IMR-90 (cell line): Measurements from ENCODE around the gene ARGLU1. TPM values are rescaled to one million over a fixed set of nuclear protein-coding genes. Genes with fewer than 3 reads are reported as not detected.
"Not testable (repeated sequence)": the region's sequence is repeated elsewhere in the genome, so short reads cannot be mapped to it uniquely, and the experiment has no call there.

Experiments
- ATAC-seq: fragments of 200-7000 bp; cut with Tn5 transposase; 2 replicates; pipeline ENCODE4 v1.9.1; 2020; ENCODE audit warnings: low read depth, mild to moderate bottlenecking, moderate library complexity
- BruUV-seq: library from RNA; stranded (reverse); fragments of 400-500 nt; replicated peaks from 2 replicates; lab custom pipeline; 2021; lab: Mats Ljungman, UMichigan
- CTCF ChIA-PET: fragments of 300-600 bp; formaldehyde crosslinking; extraction: SDS; loops from one replicate; lab custom pipeline; 2021; ENCODE audit warnings: antibody characterized with exemption; lab: Yijun Ruan, JAX
- POLR2A ChIA-PET: fragments of 300-600 bp; sonication (Branson Sonifier 250); formaldehyde crosslinking; loops from one replicate; lab custom pipeline; 2022; ENCODE audit warnings: antibody characterized with exemption; ENCODE audit not compliant: unreplicated experiment; lab: Charles Lee
- DNase-seq: peaks from one replicate; pipeline ENCODE4 v3.0.0; 2013
- H2AFZ ChIP-seq: replicated peaks from 2 replicates; pipeline ENCODE3; 2013; ENCODE audit warnings: low read length, mild to moderate bottlenecking; ENCODE audit not compliant: poor library complexity
- H2AK5ac ChIP-seq: 2 replicates; pipeline ENCODE4 v1.6.1; 2013; ENCODE audit warnings: low read depth, low read length, inconsistent platforms
- H2AK9ac ChIP-seq: replicated peaks from 2 replicates; pipeline ENCODE3; 2013; ENCODE audit warnings: mild to moderate bottlenecking, low read depth, low read length, moderate library complexity; ENCODE audit not compliant: poor library complexity
- H2BK120ac ChIP-seq: 2 replicates; pipeline ENCODE4 v1.6.1; 2013; ENCODE audit warnings: low read depth, low read length, inconsistent platforms
- H2BK15ac ChIP-seq: 3 replicates; pipeline ENCODE4 v1.6.1; 2013; ENCODE audit warnings: low read depth, low read length, inconsistent platforms
- H2BK20ac ChIP-seq: 2 replicates; pipeline ENCODE4 v1.6.1; 2013; ENCODE audit warnings: low read depth, mild to moderate bottlenecking, inconsistent platforms, low read length, moderate library complexity
- H2BK5ac ChIP-seq: 2 replicates; pipeline ENCODE4 v1.6.1; 2013; ENCODE audit warnings: mild to moderate bottlenecking, low read depth, low read length, inconsistent platforms; ENCODE audit not compliant: poor library complexity, severe bottlenecking
- H3K14ac ChIP-seq: replicated peaks from 2 replicates; pipeline ENCODE4 v1.6.1; 2013; ENCODE audit warnings: low read depth, low read length, inconsistent platforms
- H3K18ac ChIP-seq: 2 replicates; pipeline ENCODE4 v1.6.1; 2013; ENCODE audit warnings: low read depth, low read length, control low read depth
- H3K23ac ChIP-seq: 2 replicates; pipeline ENCODE4 v1.6.1; 2013; ENCODE audit warnings: low read depth, low read length, inconsistent platforms
- H3K27ac ChIP-seq: 2 replicates; pipeline ENCODE4 v1.5.1; 2013; ENCODE audit warnings: mild to moderate bottlenecking, control low read depth, low read length; ENCODE audit not compliant: insufficient read depth
- H3K27me3 ChIP-seq: 2 replicates; pipeline ENCODE4 v1.6.1; 2013; ENCODE audit warnings: low read length; ENCODE audit not compliant: control insufficient read depth, insufficient read depth
- H3K36me3 ChIP-seq: 2 replicates; pipeline ENCODE4 v1.6.1; 2013; ENCODE audit warnings: low read length, mixed read lengths; ENCODE audit not compliant: control insufficient read depth, insufficient read depth
- H3K4ac ChIP-seq: 2 replicates; pipeline ENCODE4 v1.6.1; 2013; ENCODE audit warnings: low read depth, low read length, inconsistent platforms
- H3K4me1 ChIP-seq: 2 replicates; pipeline ENCODE4 v1.6.1; 2013; ENCODE audit warnings: low read length, mixed read lengths; ENCODE audit not compliant: control insufficient read depth, insufficient read depth
- H3K4me2 ChIP-seq: 2 replicates; pipeline ENCODE4 v1.6.1; 2013; ENCODE audit warnings: low read depth, mild to moderate bottlenecking, control low read depth, low read length, moderate library complexity
- H3K4me3 ChIP-seq: 2 replicates; pipeline ENCODE4 v1.5.1; 2013; ENCODE audit warnings: low read depth, mild to moderate bottlenecking, control low read depth, low read length, moderate library complexity; ENCODE audit not compliant: insufficient read depth
- H3K56ac ChIP-seq: 2 replicates; pipeline ENCODE4 v1.6.1; 2013; ENCODE audit warnings: low read length, inconsistent platforms; ENCODE audit not compliant: insufficient read depth; ENCODE audit errors: extremely low read depth
- H3K79me1 ChIP-seq, 2 experiments: 2 replicates each; pipeline ENCODE4 v1.6.1; 2013; ENCODE audit warnings: low read length in 2 of 2, inconsistent platforms in 1 of 2, low read depth in 1 of 2
- H3K9ac ChIP-seq: 2 replicates; pipeline ENCODE4 v1.6.1; 2013; ENCODE audit warnings: low read depth, low read length, control low read depth
- H3K9me1 ChIP-seq: 2 replicates; pipeline ENCODE4 v1.6.1; 2013; ENCODE audit warnings: low read length, inconsistent platforms; ENCODE audit not compliant: insufficient read depth
- H3K9me3 ChIP-seq: 2 replicates; pipeline ENCODE4 v1.6.1; 2013; ENCODE audit warnings: low read length; ENCODE audit not compliant: control insufficient read depth, insufficient read depth
- H4K20me1 ChIP-seq: 2 replicates; pipeline ENCODE4 v1.6.1; 2013; ENCODE audit warnings: low read length, inconsistent platforms; ENCODE audit not compliant: insufficient read depth
- H4K5ac ChIP-seq: 2 replicates; pipeline ENCODE4 v1.6.1; 2013; ENCODE audit warnings: mild to moderate bottlenecking, low read depth, low read length, control low read depth
- H4K8ac ChIP-seq, 2 experiments: 2 replicates each; pipeline ENCODE4 v1.6.1; 2013; ENCODE audit warnings: low read depth in 2 of 2, low read length in 2 of 2, control low read depth in 1 of 2, inconsistent platforms in 1 of 2
- H4K91ac ChIP-seq: 2 replicates; pipeline ENCODE4 v1.6.1; 2013; ENCODE audit warnings: low read depth, low read length, inconsistent platforms; ENCODE audit not compliant: insufficient read depth
- WGBS, 2 experiments: methylation state at CpG; one replicate each; pipeline versions ENCODE4 v1.1.5 to v1.1.7; 2013; ENCODE audit warnings: missing lambda C conversion rate in 2 of 2; ENCODE audit not compliant: insufficient read length in 1 of 2; ENCODE audit errors: extremely low coverage in 2 of 2; 5-methylcytosine and 5-hydroxymethylcytosine counted together
- dilution Hi-C: fragments of 300-500 bp; cut with HindIII; formaldehyde crosslinking; loops from one replicate; pipeline ENCODE4 v1.14.3; 2018; ENCODE audit warnings: low sequenced_read_pairs; ENCODE audit not compliant: unreplicated experiment
- in situ Hi-C: fragments of 300-500 bp; cut with MboI; formaldehyde crosslinking; loops from 3 replicates; pipeline ENCODE4 v1.14.3; 2019; ENCODE audit warnings: low sequenced_read_pairs, inconsistent platforms, mixed read lengths
- intact Hi-C: fragments of 100-400 bp; cut with micrococcal nuclease; formaldehyde crosslinking; loops from 2 replicates; pipeline ENCODE4 v1.10.0; 2022
- polyA plus RNA-seq, 3 experiments: library from polyadenylated mRNA; depleted of rRNA; stranded (reverse); fragments of >200 nt; gene quantifications; 2 replicates each; pipeline ENCODE4 v1.2.3, GENCODE V29; 2012; ENCODE audit warnings: low replicate concordance in 1 of 3
- total RNA-seq: library from RNA; depleted of rRNA; stranded (reverse); fragments of >200 nt; gene quantifications from 2 replicates; pipeline ENCODE4 v1.2.3, GENCODE V29; 2012

The ARGLU1 gene
- total and polyA plus RNA-seq, 2 of the 4 experiments (the other 2 are of a cell fraction) = 11.1 to 51.4 TPM

DNA sequence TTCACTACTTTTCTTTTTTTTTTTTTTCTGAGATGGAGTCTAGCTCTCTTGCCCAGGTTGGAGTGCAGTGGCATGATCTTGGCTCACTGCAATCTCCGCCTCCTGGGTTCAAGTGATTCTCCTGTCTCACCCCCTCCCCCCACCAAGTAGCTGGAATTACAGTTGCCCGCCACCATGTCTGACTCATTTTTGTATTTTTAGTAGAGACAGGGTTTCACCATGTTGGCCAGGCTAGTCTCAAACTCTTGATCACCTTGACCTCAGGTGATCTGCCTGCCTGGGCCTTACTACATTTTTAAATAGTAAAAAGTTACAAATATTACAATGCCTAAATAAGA, 32.8 kb upstream of the ARGLU1 start:
- POLR2A ChIA-PET, intact Hi-C loops: not testable (repeated sequence)

More for the DNA sequence above, 32.8 kb upstream of the ARGLU1 start:
- H3K4ac ChIP-seq, BruUV-seq, in situ Hi-C loops, H3K36me3 ChIP-seq, H2BK120ac ChIP-seq, H2BK5ac ChIP-seq, DNase-seq, dilution Hi-C loops, H4K5ac ChIP-seq, H3K27ac ChIP-seq, H3K18ac ChIP-seq, H3K14ac ChIP-seq, CTCF ChIA-PET, H3K4me3 ChIP-seq, H3K4me2 ChIP-seq, H3K4me1 ChIP-seq, H2AFZ ChIP-seq, ATAC-seq, H2AK9ac ChIP-seq, H3K56ac ChIP-seq, H4K8ac ChIP-seq, H2BK20ac ChIP-seq, H4K91ac ChIP-seq, H4K20me1 ChIP-seq, H3K9ac ChIP-seq, H2AK5ac ChIP-seq, H2BK15ac ChIP-seq, H3K23ac ChIP-seq, H3K79me1 ChIP-seq, H3K9me3 ChIP-seq, H3K27me3 ChIP-seq, H3K9me1 ChIP-seq: not testable (repeated sequence)
- WGBS, 2 experiments = no CpG with 5 or more reads among the region's 2 CpGs
